Measurements from ENCODE around the gene PITPNC1.
A peak's percentile ranks its signal among the peaks of the same experiment; 100 is the strongest.
"Not testable (repeated sequence)": the region's sequence is repeated elsewhere in the genome, so short reads cannot be mapped to it uniquely, and the experiment has no call there.

PITPNC1 gene

DNA sequence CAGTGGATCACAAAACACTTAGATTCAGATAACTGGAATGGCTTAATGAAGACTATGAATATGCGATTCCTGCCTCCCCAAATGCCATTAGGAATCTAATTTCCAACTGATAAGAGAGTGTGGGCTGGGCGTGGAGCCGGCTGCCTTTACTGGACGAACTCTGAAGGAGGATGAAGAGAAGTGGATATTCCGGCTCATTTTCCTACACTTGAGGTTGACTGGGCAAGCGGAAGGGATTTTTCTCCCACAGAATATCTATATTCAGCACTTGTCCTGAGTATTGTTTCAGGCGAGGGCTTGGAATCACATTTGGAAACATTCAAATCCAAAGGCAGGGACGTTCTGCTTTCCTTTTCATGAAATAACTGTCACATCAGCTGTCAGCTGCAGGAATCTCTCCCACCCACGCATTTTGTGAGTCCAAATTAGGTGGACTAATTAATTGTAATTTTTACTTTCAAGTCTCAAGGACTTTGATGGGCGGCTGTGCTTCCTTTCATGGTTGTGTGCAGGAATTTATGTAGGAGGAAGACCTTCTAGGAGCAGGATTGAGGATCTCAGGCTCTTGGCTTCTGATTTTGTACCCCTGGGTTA lies 138.5 kb downstream of the PITPNC1 start:
- DNase-seq (ENCODE audit: low spot score) = no peak

DNA sequence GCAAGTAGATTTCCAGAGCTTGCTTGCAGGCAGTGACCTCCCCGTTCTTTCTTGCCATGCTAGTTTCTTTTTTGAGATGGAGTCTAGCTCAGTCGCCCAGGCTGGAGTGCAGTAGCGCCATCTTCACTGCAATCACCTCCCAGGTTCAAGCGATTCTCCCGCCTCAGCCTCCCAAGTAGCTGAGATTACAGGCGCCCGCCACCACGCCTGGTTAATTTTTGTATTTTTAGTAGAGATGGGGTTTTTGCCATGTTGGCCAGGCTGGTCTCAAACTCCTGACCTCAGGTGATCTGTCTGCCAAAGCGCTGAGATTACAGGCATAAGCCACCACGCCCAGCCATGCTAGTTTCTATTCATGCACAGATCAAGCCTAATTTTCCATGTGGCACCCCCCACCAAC lies 139.5 kb downstream of the PITPNC1 start:
- not testable (repeated sequence) for DNase-seq (ENCODE audit: low spot score)

GRCh38 chr17:67517325-67517724 lies 140.2 kb downstream of the PITPNC1 start:
- no peak for DNase-seq (ENCODE audit: low spot score)

- no peak for DNase-seq (ENCODE audit: low spot score)
Measured at GRCh38 chr17:67518876-67519275, 141.8 kb downstream of the PITPNC1 start.

DNA sequence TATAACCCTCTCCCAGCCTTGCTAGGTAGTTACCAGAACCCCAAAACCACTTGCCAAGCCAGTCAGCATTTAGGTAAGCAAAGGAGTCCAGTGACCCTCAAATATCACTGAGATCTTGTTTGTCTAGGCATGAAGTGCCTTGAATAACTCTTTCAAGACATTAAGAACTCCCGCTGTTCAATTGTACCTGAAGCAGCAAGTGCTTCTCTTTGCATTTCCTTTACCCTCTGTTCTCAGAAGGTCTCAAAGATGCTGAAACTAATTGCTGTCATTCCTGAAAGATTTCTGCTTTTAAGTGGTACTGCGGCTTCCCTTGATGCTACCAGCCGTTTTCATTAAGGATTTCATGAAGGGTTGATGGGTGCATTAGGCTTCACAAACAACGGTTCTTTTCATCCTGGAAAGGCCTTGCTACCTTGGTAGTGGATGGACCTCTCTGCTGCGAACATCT lies 142.7 kb downstream of the PITPNC1 start:
- DNase-seq (ENCODE audit: low spot score) = no peak

GRCh38 chr17:67520252-67520906 lies 143.3 kb downstream of the PITPNC1 start:
- DNase-seq (ENCODE audit: low spot score) = no peak

DNA sequence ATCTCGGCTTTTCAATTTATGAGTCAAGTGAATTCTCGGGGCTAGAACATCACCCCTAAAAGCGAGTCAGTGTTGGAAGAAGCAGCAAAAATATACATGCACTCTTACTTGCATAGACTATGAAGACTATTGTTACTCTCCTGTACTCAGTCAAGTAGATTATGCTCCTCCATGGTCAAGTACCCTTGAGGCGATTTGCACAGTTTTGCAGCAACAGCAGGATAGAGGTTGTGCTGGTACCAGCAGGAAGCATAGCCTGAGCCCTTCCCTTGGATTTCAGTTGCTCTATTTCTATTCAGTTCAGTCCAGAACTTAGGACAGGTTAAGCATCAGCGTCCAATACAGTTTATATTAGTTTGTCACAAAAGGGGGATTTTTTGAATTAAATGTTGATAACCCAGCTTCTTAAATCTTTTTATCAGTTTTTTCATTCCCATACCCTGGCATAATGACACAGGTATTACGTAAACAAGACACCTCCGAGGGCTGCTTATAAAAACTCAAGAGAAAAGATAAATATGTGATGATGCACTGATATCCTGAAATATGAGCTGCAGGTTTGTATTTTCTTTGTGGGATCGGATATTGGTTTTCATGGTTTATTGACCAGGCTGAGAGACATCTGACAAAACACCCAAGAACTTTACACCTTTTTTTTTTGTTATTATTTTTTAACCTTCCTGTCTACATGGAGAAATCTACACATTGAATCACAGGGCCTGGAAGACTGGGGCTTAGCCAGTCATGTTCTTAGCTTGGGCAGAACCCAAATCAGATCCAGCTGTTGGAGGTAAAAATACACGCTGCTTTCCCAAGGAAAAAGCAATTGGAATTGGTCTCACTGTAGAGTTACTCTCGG lies 144.1 kb downstream of the PITPNC1 start:
- DNase-seq (ENCODE audit: low spot score) = no peak

- no peak for DNase-seq (ENCODE audit: low spot score)
Measured at GRCh38 chr17:67521775-67522069, 144.6 kb downstream of the PITPNC1 start.

DNA sequence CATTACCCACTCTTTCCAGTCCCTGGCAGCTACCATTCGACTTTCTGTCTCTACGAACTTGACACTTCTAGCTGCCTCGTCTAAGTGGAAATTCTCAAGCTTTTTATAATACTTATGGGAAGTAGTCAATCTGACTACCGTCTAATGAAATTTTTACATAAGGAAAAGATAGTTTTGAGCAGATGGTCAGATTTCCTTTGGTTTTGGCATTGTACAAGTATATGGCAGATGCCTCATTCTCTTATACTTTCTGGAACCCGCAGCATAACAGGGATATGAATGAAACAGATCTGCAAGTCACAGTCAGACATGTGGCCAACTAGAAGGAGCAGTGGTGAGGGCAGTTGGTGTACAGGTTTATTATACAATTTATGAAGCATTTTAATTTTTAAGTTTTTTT lies 146.0 kb downstream of the PITPNC1 start:
- DNase-seq (ENCODE audit: low spot score) = no peak

GRCh38 chr17:67525239-67526135 lies 148.4 kb downstream of the PITPNC1 start:
- DNase-seq (ENCODE audit: low spot score) = no peak

DNA sequence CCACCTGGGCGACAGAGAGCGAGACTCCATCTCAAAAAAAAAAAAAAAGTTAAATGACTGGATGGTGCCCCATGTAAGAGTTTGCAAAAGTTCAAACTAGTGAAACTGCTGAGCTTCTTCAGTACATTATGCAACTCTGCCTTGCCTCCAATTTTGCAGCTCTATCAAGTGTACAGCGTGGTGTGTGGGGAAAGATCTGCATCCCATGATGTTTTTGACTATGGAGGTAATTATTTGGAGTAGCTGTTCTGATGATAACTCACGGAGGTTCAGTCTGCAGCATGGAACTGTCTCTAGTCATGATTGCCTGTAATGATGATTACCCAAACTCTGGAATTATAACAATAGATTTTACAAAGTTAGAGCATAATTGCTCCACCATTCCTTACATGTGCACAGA lies 149.6 kb downstream of the PITPNC1 start:
- DNase-seq (ENCODE audit: low spot score) = no peak

DNA sequence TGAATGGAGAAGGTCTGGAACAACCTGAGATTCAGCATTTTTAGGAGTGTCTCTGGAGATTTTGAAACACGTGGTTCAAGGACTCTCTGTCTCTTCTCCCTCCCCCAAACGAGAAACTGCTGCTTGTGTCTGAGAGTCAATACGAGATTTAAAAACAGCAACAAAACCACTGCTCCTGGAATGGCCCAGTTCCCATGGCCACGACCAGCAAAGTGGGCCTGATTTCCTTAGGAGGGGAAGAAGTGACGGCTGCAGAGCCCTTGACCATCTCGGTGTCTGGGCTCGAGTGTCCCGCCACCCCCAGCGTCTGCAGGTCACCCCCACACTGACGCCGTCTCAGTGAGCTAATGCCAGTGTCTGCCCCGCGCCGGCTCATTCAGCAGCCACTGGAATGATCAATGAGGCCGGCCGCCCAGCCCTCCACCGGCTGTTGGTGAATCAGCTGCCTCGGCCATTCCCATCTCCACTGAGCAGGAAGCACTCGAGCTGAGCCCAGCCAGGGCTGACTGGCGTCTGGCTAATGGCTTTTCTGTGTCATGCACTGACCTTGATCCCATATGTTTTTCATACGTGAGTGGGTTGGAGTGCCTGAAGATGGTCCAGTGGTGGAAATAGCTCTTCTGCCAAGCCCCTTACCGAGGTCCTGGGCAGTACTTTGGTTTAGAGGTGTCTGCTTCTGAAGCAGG lies 151.8 kb downstream of the PITPNC1 start:
- DNase-seq (ENCODE audit: low spot score) = peak; percentile 94

DNA sequence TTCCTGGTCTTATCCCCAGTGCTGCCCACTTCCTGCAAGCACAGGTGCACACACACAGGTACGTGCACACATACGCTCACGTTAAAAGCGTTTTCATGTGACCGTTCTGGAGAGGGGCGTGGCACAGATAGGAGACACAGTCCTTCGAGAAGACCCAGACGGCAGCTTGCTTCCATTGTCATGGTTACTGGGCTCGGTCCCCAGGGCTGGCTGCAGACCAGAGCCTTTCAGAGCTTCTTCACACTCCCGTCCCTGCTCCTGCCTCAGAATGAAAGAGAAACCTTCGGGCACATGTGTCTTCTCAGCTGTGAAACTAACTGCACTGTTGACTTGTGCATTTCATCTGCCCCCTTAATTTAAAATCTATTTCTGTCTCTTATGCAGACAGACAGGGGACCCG lies 154.2 kb downstream of the PITPNC1 start:
- DNase-seq (ENCODE audit: low spot score) = no peak

- DNase-seq (ENCODE audit: low spot score) = no peak
Measured at GRCh38 chr17:67532326-67532871, 155.3 kb downstream of the PITPNC1 start.

- no peak for DNase-seq (ENCODE audit: low spot score)
Measured at GRCh38 chr17:67534941-67535340, 157.9 kb downstream of the PITPNC1 start.

GRCh38 chr17:67542219-67543114 lies 165.4 kb downstream of the PITPNC1 start:
- DNase-seq (ENCODE audit: low spot score) = no peak

DNA sequence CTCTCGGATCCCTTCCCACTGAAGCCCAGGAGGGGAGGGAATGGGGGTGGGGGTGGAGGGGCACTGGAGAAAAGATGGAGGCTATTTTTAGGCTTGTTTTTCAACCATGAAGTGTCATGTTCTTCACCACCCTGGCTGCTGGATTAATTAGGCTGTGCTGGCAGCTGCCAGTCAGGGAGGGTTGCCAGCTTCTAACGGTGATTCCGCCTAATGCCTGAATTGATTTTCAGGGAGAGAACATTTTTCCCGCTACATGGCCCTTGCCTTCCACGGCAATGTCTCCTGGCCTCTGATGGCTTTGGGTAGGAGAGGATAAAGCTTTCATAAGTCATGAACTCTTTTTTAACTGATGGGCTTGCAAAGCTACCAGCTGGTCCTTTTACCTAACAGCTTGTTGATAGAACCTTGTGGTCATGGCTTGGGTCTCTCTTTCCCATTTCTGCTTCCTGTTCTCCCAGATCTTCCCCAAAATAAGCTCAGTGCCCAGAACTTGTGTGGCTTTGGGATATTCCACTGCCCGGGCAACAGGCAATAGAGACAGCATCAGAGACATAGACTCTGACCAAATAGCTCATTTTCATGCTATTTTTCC lies 167.4 kb downstream of the PITPNC1 start:
- DNase-seq (ENCODE audit: low spot score) = no peak

- no peak for DNase-seq (ENCODE audit: low spot score)
Measured at GRCh38 chr17:67546578-67547527, 169.8 kb downstream of the PITPNC1 start.

- DNase-seq (ENCODE audit: low spot score) = no peak
Measured at GRCh38 chr17:67548693-67549092, 171.6 kb downstream of the PITPNC1 start.
